HEK293 (cell line): Measurements from ENCODE around the gene RXYLT1.

Experiments used
- WT1 ChIP-seq: fragments of 450-650 bp; formaldehyde crosslinking; IDR thresholded peaks from 2 replicates; pipeline ENCODE4 v1.5.1; 2016; ENCODE audit warnings: missing biosample characterization, missing genetic modification characterization
- ZNF175 ChIP-seq: fragments of 450-650 bp; formaldehyde crosslinking; IDR thresholded peaks from 2 replicates; pipeline ENCODE4 v1.5.1; 2016; ENCODE audit warnings: missing biosample characterization, missing genetic modification characterization
- ZNF530 ChIP-seq: fragments of 450-650 bp; formaldehyde crosslinking; IDR thresholded peaks from 2 replicates; pipeline ENCODE4 v1.5.1; 2016; ENCODE audit warnings: low read depth, missing biosample characterization, missing genetic modification characterization
- ZNF548 ChIP-seq: fragments of 450-650 bp; formaldehyde crosslinking; IDR thresholded peaks from 2 replicates; pipeline ENCODE4 v1.5.1; 2016; ENCODE audit warnings: missing biosample characterization, missing genetic modification characterization
- TF ChIP-seq, protein P1 (sequence below): fragments of 450-650 bp; formaldehyde crosslinking; IDR thresholded peaks from 2 replicates; pipeline ENCODE4 v1.5.1; 2017; ENCODE audit warnings: missing biosample characterization, missing genetic modification characterization
- TF ChIP-seq, protein P2 (sequence below): fragments of 450-650 bp; formaldehyde crosslinking; IDR thresholded peaks from 2 replicates; pipeline ENCODE4 v1.5.1; 2016; ENCODE audit warnings: missing biosample characterization, missing genetic modification characterization

GRCh38 chr12:63752841-63753240 lies 26.9 kb upstream of the RXYLT1 start:
- TF ChIP-seq, protein P1, sequence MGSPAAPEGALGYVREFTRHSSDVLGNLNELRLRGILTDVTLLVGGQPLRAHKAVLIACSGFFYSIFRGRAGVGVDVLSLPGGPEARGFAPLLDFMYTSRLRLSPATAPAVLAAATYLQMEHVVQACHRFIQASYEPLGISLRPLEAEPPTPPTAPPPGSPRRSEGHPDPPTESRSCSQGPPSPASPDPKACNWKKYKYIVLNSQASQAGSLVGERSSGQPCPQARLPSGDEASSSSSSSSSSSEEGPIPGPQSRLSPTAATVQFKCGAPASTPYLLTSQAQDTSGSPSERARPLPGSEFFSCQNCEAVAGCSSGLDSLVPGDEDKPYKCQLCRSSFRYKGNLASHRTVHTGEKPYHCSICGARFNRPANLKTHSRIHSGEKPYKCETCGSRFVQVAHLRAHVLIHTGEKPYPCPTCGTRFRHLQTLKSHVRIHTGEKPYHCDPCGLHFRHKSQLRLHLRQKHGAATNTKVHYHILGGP (tag by site-specific recombination): no peak
- TF ChIP-seq ZNF548 (tag by site-specific recombination): no peak
- TF ChIP-seq, protein P2, sequence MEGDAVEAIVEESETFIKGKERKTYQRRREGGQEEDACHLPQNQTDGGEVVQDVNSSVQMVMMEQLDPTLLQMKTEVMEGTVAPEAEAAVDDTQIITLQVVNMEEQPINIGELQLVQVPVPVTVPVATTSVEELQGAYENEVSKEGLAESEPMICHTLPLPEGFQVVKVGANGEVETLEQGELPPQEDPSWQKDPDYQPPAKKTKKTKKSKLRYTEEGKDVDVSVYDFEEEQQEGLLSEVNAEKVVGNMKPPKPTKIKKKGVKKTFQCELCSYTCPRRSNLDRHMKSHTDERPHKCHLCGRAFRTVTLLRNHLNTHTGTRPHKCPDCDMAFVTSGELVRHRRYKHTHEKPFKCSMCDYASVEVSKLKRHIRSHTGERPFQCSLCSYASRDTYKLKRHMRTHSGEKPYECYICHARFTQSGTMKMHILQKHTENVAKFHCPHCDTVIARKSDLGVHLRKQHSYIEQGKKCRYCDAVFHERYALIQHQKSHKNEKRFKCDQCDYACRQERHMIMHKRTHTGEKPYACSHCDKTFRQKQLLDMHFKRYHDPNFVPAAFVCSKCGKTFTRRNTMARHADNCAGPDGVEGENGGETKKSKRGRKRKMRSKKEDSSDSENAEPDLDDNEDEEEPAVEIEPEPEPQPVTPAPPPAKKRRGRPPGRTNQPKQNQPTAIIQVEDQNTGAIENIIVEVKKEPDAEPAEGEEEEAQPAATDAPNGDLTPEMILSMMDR (tag by site-specific recombination): no peak
- TF ChIP-seq WT1 (tag by site-specific recombination): no peak
- TF ChIP-seq ZNF175 (tag by site-specific recombination): no peak
- no peak for TF ChIP-seq ZNF530 (tag by site-specific recombination)
